ENCODE measurements around the gene ZNF197.

ZNF197 gene

DNA sequence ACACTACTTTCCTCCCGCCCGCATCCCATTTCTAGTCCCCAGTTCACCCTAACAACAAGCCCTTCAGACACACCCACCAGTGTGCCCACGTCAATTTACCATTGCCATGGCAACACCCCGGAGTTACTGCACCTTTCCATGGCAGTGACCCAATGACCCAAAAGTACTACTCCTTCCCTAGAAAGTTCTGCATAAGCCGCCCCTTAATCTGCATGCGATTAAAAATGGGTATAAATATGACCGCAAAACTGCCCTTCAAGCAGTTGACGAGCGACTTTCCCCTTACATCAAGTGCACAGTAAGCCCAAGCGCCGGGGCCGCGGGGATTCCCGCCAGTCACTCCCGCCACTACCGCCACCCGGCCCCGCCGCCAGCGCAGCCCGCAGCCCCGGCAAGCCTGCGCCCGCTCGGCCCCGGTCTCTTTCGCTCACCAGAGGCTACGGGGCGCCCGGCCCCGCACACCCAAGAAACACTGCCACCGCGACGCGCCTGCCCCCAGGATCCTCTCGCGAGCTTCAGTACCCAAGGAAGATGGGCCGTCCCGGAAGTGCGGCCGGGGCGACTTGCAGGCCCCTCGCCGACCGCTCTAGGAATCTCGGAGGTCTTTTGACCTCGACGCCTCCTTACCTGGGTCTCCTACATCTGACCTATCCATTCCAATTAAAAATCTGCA is 60.4 kb downstream of the ZNF197 start:
- peak; percentile 98 for ATAC-seq

DNA sequence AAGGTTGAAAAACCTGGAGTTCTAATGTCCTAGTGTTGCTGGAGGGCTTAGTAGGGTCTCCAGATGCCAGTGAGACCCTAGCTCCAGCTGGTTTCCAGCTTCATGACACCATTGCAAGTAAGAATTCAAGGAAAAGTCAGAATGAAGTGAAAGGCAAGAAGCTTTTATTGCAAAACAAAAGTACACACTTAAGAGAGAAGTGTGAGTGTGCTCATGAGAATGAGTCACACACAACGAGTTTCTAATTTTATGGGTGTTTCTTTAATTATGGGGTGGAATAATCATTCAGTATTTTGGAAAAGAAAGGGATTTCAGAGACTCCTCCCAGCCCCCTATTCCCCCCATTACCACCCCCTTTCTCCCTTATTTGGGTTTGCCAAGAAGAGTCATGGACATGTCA is 63.1 kb downstream of the ZNF197 start:
- no peak for TF ChIP-seq ZNF565 (CRISPR knock-in tag; conservative IDR thresholded peaks at IDR 0.05; ENCODE audit: low read depth)
- no peak for TF ChIP-seq SNAI2 (CRISPR knock-in tag; IDR thresholded peaks at IDR 0.05)
- no peak for TF ChIP-seq ESRRG (CRISPR knock-in tag; IDR thresholded peaks at IDR 0.05)
- no peak for TF ChIP-seq RARB (CRISPR knock-in tag; IDR thresholded peaks at IDR 0.05)
- no peak for TF ChIP-seq TCF4 (CRISPR knock-in tag; IDR thresholded peaks at IDR 0.05; ENCODE audit: borderline replicate concordance)
- no peak for TF ChIP-seq PPARA (CRISPR knock-in tag; IDR thresholded peaks at IDR 0.05; ENCODE audit: borderline replicate concordance)
- TF ChIP-seq ZNF8 (CRISPR knock-in tag; IDR thresholded peaks at IDR 0.05) = no peak
- TF ChIP-seq, protein P1, sequence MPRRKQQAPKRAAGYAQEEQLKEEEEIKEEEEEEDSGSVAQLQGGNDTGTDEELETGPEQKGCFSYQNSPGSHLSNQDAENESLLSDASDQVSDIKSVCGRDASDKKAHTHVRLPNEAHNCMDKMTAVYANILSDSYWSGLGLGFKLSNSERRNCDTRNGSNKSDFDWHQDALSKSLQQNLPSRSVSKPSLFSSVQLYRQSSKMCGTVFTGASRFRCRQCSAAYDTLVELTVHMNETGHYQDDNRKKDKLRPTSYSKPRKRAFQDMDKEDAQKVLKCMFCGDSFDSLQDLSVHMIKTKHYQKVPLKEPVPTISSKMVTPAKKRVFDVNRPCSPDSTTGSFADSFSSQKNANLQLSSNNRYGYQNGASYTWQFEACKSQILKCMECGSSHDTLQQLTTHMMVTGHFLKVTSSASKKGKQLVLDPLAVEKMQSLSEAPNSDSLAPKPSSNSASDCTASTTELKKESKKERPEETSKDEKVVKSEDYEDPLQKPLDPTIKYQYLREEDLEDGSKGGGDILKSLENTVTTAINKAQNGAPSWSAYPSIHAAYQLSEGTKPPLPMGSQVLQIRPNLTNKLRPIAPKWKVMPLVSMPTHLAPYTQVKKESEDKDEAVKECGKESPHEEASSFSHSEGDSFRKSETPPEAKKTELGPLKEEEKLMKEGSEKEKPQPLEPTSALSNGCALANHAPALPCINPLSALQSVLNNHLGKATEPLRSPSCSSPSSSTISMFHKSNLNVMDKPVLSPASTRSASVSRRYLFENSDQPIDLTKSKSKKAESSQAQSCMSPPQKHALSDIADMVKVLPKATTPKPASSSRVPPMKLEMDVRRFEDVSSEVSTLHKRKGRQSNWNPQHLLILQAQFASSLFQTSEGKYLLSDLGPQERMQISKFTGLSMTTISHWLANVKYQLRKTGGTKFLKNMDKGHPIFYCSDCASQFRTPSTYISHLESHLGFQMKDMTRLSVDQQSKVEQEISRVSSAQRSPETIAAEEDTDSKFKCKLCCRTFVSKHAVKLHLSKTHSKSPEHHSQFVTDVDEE (CRISPR knock-in tag; IDR thresholded peaks at IDR 0.05) = no peak
- no peak for ATAC-seq

More for the DNA sequence above, 60.4 kb downstream of the ZNF197 start:
- TF ChIP-seq, protein P1 (CRISPR knock-in tag; IDR thresholded peaks at IDR 0.05) = no peak
- no peak for TF ChIP-seq ISL1 (CRISPR knock-in tag; IDR thresholded peaks at IDR 0.05)
- no peak for TF ChIP-seq BACH2 (CRISPR knock-in tag; IDR thresholded peaks at IDR 0.05; ENCODE audit: borderline replicate concordance)
- no peak for TF ChIP-seq GLIS3 (CRISPR knock-in tag; IDR thresholded peaks at IDR 0.05)
- TF ChIP-seq ZFP3 (CRISPR knock-in tag; IDR thresholded peaks at IDR 0.05) = no peak
- TF ChIP-seq ZFP30 (CRISPR knock-in tag; IDR thresholded peaks at IDR 0.05) = no peak; the same call in 1 of the 2 replicates
- no peak for TF ChIP-seq SNAI2 (CRISPR knock-in tag; IDR thresholded peaks at IDR 0.05)
- TF ChIP-seq RARB (CRISPR knock-in tag; IDR thresholded peaks at IDR 0.05) = no peak
- no peak for TF ChIP-seq TOX (CRISPR knock-in tag; IDR thresholded peaks at IDR 0.05; ENCODE audit: borderline replicate concordance)
- TF ChIP-seq ZC3H10 (CRISPR knock-in tag; IDR thresholded peaks at IDR 0.05) = no peak
- no peak for TF ChIP-seq ZNF70 (CRISPR knock-in tag; IDR thresholded peaks at IDR 0.05)
- TF ChIP-seq ARNTL (CRISPR knock-in tag; IDR thresholded peaks at IDR 0.05; ENCODE audit: borderline replicate concordance, low read depth) = no peak
- no peak for TF ChIP-seq ESRRG (CRISPR knock-in tag; IDR thresholded peaks at IDR 0.05)
- no peak for TF ChIP-seq CSDC2 (CRISPR knock-in tag; IDR thresholded peaks at IDR 0.05)
- TF ChIP-seq ZNF565 (CRISPR knock-in tag; conservative IDR thresholded peaks at IDR 0.05; ENCODE audit: low read depth) = no peak
- TF ChIP-seq, protein P2, sequence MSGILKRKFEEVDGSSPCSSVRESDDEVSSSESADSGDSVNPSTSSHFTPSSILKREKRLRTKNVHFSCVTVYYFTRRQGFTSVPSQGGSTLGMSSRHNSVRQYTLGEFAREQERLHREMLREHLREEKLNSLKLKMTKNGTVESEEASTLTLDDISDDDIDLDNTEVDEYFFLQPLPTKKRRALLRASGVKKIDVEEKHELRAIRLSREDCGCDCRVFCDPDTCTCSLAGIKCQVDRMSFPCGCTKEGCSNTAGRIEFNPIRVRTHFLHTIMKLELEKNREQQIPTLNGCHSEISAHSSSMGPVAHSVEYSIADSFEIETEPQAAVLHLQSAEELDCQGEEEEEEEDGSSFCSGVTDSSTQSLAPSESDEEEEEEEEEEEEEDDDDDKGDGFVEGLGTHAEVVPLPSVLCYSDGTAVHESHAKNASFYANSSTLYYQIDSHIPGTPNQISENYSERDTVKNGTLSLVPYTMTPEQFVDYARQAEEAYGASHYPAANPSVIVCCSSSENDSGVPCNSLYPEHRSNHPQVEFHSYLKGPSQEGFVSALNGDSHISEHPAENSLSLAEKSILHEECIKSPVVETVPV (CRISPR knock-in tag; IDR thresholded peaks at IDR 0.05) = no peak
- TF ChIP-seq TCF4 (CRISPR knock-in tag; IDR thresholded peaks at IDR 0.05; ENCODE audit: borderline replicate concordance) = no peak

All from SK-N-SH treated with all-trans-retinoic acid at 6 μM for 48 hours (cell line).